GM19468 (cell line): ENCODE results near the gene MTPN.

ENCODE experiments used
- ATAC-seq: cut with Tn5 transposase; IDR thresholded peaks from one replicate; pipeline ENCODE4 v1.9.1; 2021; ENCODE audit warnings: mild to moderate bottlenecking, moderate library complexity, moderate number of reproducible peaks; ENCODE audit not compliant: unreplicated experiment; ENCODE audit errors: extremely low read depth

The MTPN gene

DNA sequence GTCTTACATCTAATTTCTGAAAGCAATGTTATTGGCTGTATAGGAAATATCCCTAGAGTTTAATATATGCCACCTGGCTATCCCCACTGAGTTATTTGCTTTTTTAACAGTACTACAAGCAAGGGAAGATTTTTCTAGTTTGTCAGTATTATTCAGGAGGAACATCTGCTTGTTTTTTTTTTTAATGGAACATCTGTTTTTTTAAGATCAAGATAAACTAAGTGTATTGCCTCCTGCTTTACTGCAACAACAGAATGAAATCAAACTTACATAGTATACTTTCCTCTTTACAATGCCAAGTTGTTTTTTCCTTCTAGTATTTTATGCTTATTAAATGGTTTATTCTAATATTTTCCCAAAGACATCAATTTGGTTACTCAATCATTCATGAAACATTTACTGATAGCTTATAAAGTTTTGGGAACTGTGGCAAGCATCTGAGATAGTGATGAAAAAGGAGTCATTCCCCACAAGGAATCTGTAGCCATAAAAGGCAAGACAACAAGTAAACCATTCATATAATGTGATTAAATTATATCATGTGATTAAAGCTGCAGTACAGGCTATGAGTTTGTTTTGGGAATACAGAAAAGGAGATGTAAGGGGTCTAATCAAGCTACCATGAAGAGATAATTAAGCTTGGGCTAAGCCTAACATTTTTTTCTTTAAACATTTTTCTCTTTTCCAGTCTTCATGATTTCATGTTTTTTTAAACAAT is 17.4 kb downstream of the MTPN start:
- ATAC-seq: no peak

DNA sequence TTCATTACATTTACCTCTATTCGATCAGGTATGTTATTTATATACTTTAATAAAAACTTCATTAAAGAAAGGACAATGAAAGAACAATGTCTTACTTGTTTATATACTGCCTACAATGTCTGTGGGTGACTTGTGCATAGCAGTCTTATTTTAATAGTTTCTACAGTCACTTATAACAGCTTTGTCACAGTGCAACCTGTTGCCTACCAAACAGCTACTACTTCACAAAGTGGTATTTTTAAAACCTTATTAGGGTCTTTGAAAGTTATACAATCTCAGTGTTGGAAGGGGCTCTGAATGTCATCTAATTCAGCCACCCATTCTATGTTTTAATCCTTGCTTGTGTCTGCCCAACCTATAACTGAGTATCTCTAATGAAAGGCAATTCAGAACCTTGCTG is 19.0 kb downstream of the MTPN start:
- no peak for ATAC-seq

DNA sequence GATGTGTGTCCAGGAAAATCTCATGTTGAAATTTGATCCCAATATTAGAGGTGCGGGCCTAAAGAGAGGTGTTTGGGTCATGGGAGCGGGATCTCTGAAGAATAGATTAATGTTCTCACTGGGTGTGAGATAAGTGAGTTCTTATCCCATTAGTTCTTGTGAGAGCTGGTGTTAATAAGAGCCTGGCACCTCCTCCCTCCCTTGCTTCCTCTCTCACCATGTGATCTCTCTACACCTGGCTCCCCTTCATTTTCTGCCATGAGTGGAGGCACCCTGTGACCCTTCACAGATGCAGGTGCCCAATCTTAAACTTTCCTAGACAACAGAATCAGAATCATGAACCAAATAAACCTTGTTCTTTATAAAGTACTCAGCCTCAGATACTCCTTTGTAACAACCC is 19.5 kb downstream of the MTPN start:
- ATAC-seq: no peak

DNA sequence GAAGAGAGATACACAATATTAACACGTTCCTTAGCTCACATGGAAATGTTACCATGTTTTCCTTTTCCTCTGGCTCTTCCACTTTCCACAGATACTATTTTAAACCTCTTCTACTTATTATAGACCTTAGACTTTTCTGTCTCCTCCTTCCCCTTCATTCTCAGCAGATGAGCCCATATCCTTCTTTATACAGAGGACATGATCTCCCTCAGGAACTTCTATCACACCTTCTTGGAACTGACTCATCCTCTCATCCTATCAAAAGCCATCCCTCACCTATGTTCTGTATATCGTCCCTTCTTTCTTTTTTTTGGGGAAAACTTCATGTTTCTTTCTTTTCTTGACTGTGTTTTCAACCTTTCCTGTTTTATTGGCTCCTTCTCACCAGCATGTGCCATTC is 20.8 kb downstream of the MTPN start:
- ATAC-seq: no peak

DNA sequence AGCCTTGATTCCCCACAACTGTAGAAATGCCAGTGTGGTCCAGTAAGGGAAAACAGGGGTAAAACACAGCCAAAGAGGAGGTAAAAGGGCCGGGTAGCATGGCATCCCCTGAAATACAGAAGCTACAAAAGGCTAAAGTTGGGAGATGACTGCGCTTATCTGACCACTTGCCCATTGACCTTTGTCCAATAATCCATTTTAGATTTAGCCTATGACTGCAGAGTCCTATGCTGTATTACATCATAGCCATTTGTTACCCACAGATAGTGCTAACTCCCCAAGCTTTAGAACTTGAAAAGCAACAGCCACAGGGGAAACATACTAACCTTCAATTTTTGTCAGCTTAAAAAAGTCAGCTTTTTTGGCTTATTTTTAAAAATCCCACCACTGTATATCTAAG is 26.2 kb downstream of the MTPN start:
- ATAC-seq: no peak

DNA sequence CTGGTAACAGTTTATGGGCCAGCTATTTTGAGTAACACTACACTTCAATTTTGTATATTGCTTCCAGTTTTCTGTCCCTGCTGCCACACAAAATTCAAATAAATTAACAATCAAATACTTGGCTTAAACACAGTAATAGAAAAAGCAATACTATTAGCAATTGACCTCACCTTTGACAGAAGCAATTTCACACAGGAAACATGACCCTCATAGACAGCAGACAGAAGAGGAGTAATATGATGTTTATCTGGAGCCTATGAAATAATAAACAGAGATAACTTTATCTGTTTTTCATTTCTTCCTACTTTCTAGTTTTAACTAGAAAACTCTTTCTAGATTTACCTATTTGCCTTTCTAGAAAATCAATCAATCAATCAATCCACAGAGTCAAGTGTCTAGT is 26.7 kb downstream of the MTPN start:
- ATAC-seq: no peak

DNA sequence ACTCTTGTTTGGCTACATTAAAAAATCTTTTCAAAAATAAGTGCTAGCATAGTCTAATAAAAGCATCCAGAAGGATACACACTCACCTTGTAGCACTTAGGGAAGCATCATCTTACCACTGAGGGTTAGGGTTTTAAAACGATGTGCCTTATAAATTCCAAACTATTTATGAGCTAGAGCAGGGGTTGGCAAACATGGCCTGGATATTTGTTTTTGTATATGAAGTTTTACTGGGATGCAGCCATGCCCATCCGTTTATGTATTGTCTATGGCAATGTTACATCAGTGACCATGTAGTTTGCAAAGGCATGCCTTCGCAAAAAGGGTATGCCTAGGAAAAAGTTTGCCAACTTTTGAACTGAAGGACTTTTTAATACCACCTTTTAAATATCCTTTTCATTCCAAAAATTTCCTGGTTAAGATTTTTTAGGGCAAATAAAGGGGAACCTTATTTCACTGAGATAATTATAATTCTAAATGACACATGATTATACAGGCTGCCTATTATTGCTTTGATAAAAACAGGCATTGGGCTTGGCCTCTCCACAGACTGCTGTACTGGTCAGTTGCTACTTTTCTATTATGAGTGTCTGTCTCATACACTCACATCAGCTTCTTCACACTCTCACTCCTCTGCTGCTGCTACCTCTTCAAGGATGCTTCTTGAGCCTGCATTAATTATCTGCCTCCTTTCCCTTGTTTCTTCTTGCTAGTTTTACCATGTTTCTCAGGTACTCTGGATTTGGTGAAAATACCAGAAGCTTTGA is 30.7 kb downstream of the MTPN start:
- ATAC-seq: no peak

DNA sequence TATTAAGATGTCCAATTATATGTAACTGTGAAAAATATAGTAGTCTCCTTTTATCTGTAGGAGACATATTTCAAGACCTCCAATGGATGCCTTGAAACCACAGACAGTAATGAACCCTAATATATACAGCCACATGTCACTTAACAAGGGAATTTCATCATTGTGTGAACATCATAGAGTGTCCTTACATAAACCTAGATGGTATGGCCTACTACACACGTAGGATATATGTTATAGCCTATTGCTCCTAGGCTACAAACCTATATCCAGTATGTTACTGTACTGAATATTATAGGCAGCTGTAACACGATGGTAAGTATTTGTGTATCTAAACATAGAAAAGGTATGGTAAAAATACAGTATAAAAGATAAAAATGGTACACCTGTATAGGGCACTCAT is 32.4 kb downstream of the MTPN start:
- ATAC-seq: no peak

DNA sequence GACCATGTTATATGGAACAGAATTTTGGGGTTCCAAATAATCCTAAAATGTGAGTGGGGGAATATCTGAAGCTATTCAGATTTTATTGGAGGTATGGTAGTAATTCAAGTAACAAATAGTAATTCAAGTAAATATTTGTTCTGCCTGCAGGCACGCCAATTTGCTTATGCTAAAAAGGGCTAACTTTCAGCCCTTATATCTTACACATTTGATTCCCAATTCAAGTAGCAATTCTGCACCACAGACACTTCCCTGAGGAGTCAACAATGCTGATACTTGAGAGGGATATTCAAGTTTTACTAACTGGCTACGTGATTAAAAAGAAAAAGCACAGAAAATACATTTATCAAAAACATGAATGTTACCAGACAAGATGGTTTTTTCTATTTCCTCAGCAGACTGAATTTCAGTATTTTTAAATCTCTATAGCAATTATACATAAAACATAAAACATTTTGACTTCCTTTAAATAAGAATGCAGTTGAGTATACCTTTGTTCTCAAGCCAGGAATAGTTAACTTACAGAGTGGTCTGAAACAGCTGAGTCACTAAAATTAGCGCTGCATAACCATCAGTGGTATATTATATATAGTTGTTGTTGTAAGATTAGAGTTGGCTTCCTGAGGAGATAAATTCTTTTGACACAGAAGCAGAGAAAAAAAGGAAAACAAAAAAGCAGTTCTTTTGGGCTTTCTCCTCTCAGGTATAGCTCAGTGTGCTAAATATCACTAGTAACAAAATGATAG is 33.9 kb downstream of the MTPN start:
- no peak for ATAC-seq

DNA sequence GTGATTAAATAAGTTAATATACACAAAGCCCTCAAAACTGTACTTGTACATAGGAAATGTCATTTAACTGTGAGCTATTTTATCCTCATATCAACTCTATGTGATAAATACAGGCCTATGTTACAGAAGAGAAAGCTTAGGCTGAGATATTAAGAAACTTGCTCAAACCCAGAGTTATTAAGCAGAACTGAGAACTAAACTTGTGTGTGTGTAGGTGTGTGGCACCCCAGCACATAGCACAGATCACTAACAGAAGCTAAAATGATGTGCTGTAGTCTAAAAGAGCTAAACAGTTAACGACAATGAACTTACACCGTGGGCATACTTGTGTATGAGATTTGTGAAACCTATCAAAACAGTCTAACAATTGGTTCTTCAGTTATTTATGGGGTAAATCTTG is 34.5 kb downstream of the MTPN start:
- peak; percentile 42 for ATAC-seq

DNA sequence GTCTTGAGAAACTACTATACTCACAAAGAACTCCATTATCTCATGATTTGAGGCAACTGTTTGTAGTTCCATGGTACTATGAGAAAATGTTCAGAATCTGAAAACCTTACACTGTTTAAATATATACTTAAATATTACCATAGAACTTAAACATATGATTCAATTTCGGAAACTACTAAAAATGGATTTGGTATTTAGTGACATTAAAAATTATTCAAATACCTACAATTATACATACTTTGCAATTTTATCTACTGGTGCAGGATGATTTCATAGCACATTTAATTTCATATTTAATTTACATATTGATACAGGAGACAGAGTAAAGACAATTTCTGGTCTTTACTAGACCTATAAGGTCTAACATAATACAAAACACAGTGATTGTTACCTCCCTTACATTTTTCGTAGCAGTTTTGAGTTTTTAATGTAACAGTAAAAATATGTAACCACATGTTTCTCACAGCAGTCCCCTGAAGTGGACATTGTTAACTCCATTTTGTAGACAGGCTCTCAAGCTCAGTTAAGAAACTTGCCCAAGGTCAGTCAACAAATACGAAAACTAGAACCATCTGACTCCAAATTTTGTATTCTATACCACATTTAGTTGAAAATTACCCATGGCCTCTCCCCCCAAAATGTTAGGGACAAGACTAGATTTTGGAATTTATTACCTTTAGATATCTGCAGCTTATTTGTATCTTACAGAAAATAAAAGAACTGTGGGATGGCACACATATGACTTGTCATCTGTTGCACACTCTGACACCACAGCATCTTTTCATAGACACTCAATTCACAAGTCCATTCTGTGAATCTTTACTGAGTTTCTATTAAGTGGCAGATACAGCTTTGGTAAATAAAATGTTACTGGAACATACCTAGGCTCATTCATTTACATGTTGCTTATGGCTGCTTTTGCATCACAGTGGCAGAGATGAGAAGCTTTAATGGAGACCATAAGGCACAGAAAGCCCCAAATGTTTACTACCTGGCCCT is 36.8 kb downstream of the MTPN start:
- ATAC-seq: no peak

DNA sequence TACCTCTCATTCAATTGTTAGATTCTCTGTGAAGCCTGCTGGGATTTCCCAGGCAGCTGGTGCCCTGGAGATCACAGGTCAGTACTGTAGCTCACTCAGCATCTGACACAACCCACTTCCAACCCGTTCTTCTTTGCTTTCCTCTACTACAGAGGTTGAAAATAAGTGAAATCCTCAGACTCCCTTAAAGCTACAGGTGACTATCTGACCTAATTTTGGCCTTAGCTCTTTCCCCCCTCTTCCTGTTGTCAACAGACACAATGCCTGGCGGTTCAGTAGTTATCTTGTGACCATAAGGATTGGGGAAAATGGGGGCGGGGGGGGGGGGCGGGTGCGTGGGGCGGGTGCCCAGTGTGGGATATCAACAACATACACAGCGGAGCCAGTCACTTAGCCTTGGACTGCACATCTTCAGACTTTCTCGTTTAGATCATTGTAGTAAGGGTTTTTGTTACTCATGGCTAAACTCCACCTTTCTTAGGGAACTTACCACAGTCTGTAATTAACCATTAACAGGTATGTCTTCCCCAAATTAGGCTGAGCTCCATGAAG is 37.8 kb downstream of the MTPN start:
- no peak for ATAC-seq

DNA sequence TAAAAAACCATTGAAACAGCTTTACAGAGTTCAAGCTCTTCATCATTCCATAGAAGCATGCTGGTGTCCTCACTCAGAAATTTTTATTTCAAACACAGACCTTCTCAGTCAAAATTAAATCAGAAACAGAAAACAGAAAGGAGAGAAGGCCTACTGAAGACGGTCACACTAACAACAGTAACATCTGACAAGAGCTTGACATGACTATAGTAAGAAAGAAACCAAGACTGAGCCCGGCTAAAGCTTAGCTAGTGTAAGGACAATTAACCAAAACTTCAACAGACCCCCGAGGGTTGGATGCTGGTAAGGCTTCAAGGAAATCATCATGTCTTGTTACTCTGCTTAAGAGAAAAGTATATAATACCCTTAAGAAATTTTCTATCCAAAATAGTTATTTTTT is 38.6 kb downstream of the MTPN start:
- peak; percentile 17 for ATAC-seq

DNA sequence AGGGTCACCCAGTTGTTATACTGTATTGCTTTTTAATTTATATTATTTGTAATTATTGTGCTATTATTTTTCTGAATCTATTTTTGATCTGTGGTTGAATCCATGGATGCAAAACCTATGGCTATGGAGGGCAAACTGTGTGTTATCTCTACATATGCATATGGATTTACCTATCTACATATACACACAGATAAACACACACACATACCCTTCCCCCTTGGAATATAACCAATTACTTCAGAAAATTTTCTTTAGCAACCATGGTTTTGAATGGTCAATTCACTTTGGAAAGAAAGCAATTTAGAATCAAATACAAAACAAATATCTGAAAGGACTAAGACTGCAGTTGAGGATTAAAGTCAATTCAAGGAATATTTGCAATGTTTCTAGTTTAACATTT is 39.1 kb downstream of the MTPN start:
- no peak for ATAC-seq

DNA sequence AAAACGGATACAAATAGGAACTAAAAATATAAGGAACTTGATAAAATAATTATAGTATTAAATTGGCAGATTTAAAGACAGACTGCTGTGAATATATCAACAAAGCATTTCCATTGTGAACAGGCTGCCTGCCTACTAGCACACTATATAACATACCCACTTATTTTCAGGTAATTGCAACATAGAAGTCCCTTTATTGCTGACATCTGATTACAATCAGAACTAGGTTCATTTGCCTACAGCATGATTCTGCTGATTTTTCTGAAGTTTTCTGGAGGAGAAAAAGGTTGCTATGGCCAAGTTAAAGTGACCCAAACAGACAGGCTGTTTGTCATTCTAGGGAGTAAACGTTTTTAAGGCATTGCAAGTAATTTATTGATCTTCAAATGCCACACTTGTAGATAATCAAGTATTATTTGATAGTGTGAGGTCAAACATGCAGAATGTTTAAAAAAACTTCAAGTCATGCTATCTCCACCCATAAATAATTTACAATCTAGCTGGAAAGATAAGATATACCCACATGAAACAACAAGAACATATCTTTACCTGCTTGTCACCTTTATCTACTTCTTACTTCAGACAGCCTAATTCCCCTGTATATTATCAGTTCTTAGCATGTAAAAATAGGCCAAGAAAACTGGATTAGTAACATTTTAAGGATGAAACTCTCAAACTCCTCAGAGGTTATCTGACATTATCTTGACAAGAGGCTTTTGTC is 40.5 kb downstream of the MTPN start:
- ATAC-seq: no peak

DNA sequence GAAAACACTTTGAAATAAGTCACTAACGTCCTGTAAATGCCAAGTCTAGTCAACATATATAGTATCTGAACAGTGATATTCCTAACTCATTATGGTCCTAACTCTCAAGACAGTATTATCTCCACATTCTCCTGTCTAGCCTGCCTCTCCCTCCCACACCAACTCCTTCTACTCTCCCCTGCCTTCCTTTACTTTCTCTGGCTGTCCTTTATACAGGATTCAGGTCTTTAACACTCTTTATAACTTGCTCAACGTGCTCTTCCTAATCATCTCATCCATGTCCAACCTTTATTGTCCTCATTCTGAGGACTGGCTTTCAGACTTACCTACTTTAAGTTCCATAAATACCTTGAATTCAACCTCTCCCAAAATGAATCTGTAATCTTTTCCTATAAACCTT is 42.5 kb downstream of the MTPN start:
- no peak for ATAC-seq

DNA sequence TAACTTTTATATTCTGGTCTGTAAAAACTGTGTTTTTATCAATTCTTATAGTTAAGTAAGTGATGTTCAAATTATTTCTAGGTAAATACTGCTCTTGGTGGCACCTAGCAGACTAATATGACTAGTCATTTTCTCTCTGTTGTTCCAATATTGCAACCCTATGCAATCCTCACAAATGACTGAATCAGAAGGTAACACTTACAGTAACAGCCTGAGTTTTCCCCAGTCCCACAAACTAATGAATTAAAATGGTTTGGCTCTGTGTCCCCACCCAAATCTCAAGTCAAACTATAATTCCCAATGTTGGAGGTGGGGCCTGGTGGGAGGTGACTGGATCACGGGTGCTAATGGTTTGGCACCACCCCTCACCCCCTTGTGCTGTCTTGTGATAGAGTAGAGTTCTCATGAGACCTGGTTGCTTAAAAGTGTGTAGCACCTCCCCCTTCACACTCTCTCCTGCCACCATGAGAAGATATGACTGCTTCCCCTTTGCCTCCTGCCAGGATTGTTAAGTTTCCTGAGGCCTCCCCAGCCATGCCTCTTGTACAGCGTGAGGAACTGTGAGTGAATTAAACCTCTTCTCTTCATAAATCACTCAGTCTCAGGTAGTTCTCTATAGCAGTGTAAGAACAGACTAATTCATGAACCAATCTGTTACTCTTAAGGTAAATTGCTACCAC is 43.5 kb downstream of the MTPN start:
- no peak for ATAC-seq

DNA sequence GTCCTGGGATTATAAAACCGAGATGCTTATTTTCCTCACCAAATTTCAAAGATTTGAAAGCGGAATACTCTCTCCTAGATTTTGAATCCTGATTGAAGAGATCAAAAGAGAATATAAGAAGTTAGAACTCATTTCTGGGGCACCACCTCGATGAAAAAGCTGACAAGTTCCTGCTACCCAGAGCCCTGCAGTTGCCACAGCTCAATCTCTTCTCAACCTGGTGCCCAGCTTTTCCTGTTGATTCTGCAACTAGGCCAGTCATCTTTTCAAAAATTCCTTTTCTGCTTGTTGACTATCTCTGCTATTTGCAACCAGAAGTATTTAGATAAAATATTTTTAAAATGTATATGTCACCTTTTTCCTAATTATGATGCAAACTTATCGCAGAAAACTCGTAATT is 45.0 kb downstream of the MTPN start:
- ATAC-seq: no peak
